GM12878 (cell line): ENCODE data around the gene ABR. TPM values are rescaled to one million over a fixed set of nuclear protein-coding genes. Genes with fewer than 3 reads are reported as not detected.

Experiments
- ATAC-seq: fragments of 200-7000 bp; cut with Tn5 transposase; 3 replicates; pipeline ENCODE4 v1.9.1; 2020; ENCODE audit warnings: mild to moderate bottlenecking, moderate library complexity
- BruUV-seq: library from RNA; stranded (reverse); fragments of 400-500 nt; replicated peaks from 2 replicates; lab custom pipeline; 2021; lab: Mats Ljungman, UMichigan
- CTCF ChIA-PET: fragments of 300-600 bp; sonication (Branson Sonifier 250); formaldehyde crosslinking; extraction: SDS; loops from one replicate; lab custom pipeline; 2021; ENCODE audit warnings: inconsistent platforms; lab: Yijun Ruan, JAX
- POLR2A ChIA-PET: fragments of 350-600 bp; formaldehyde crosslinking; extraction: SDS; loops from one replicate; lab custom pipeline; 2021; ENCODE audit warnings: inconsistent platforms; lab: Charles Lee
- RAD21 ChIA-PET: fragments of 300-600 bp; sonication (Branson Sonifier 250); formaldehyde crosslinking; loops from one replicate; lab custom pipeline; 2023; ENCODE audit warnings: antibody characterized with exemption; ENCODE audit not compliant: unreplicated experiment; lab: Charles Lee
- SMC1A ChIA-PET: fragments of 300-600 bp; sonication (Branson Sonifier 250); formaldehyde crosslinking; loops from one replicate; lab custom pipeline; 2023; ENCODE audit not compliant: unreplicated experiment, uncharacterized antibody; lab: Charles Lee
- DNase-seq: peaks from one replicate; pipeline ENCODE4 v3.0.0-alpha.2; 2011; ENCODE audit warnings: low read depth, low spot score
- FAIRE-seq: peaks from 3 replicates; lab custom pipeline; 2011; peaks lifted over from hg19 to GRCh38; lab: Jason Lieb, UNC
- H2AFZ ChIP-seq: 2 replicates; pipeline ENCODE4 v1.6.0; 2011; ENCODE audit warnings: low read depth, low read length, control low read depth; ENCODE audit not compliant: control insufficient read depth
- H3K27ac ChIP-seq: 2 replicates; pipeline ENCODE4 v1.5.1; 2011; ENCODE audit warnings: control low read depth; ENCODE audit not compliant: control insufficient read depth, insufficient read depth
- H3K27me3 ChIP-seq, 2 experiments: replicated peaks in 1 of 2; 2 replicates each; pipeline versions ENCODE4 v1.6.0 to v1.6.1; 2011; ENCODE audit warnings: low read length in 1 of 2; ENCODE audit not compliant: control insufficient read depth in 2 of 2, insufficient read depth in 2 of 2
- H3K36me3 ChIP-seq, 2 experiments: 2 replicates each; pipeline ENCODE4 v1.5.1; 2011; ENCODE audit warnings: low read length in 1 of 2; ENCODE audit not compliant: control insufficient read depth in 2 of 2, insufficient read depth in 2 of 2
- H3K4me1 ChIP-seq: 2 replicates; pipeline ENCODE4 v1.6.1; 2011; ENCODE audit warnings: mild to moderate bottlenecking, low read length, moderate library complexity, mixed read lengths; ENCODE audit not compliant: control insufficient read depth, insufficient read depth
- H3K4me2 ChIP-seq: 2 replicates; pipeline ENCODE4 v1.6.0; 2011; ENCODE audit warnings: control low read depth; ENCODE audit not compliant: control insufficient read depth, insufficient read depth
- H3K4me3 ChIP-seq: fragments of 200-600 bp; sonication (generic); 2 replicates; pipeline ENCODE4 v1.5.1; 2016
- H3K79me2 ChIP-seq: 2 replicates; pipeline ENCODE4 v1.6.0; 2011; ENCODE audit warnings: low read length; ENCODE audit not compliant: control insufficient read depth, insufficient read depth
- H3K9ac ChIP-seq: 2 replicates; pipeline ENCODE4 v1.8.0; 2011; ENCODE audit warnings: low read length, control low read depth, mixed read lengths; ENCODE audit not compliant: control insufficient read depth, insufficient read depth
- H3K9me3 ChIP-seq: replicated peaks from 3 replicates; pipeline ENCODE4 v1.5.1; 2011; ENCODE audit warnings: mild to moderate bottlenecking, low read length; ENCODE audit not compliant: control insufficient read depth, insufficient read depth
- H4K20me1 ChIP-seq: 2 replicates; pipeline ENCODE4 v1.6.0; 2011; ENCODE audit not compliant: control insufficient read depth, insufficient read depth
- CHD4 ChIP-seq: fragments of 200-600 bp; sonication (generic); IDR thresholded peaks from 2 replicates; pipeline ENCODE4 v1.6.1; 2016; ENCODE audit warnings: mild to moderate bottlenecking
- FOS ChIP-seq: IDR thresholded peaks from 3 replicates; pipeline ENCODE4 v1.6.1; 2011; ENCODE audit warnings: borderline replicate concordance; ENCODE audit not compliant: insufficient read length; ENCODE audit errors: extremely low read depth
- HCFC1 ChIP-seq: fragments of 150-350 bp; IDR thresholded peaks from 2 replicates; pipeline ENCODE4 v1.6.1; 2014; ENCODE audit warnings: low read length
- POLR2AphosphoS5 ChIP-seq: IDR thresholded peaks from 2 replicates; pipeline ENCODE4 v1.6.1; 2011; ENCODE audit warnings: mild to moderate bottlenecking, low read length, inconsistent platforms
- POU2F2 ChIP-seq: IDR thresholded peaks from 3 replicates; pipeline ENCODE4 v1.6.1; 2011; ENCODE audit warnings: low read depth, mild to moderate bottlenecking, low read length, borderline replicate concordance
- RCOR1 ChIP-seq: conservative IDR thresholded peaks from 2 replicates; pipeline ENCODE4 v1.6.1; 2012; ENCODE audit warnings: low read depth, low read length, improper control_type of control experiment
- SRF ChIP-seq, 2 experiments: IDR thresholded peaks; 2 replicates each; pipeline ENCODE4 v1.6.1; 2011; ENCODE audit warnings: low read depth in 2 of 2, low read length in 2 of 2, mild to moderate bottlenecking in 1 of 2, moderate library complexity in 1 of 2
- TARDBP ChIP-seq: IDR thresholded peaks from 2 replicates; pipeline ENCODE4 v1.6.1; 2016; ENCODE audit warnings: borderline replicate concordance
- TCF3 ChIP-seq: IDR thresholded peaks from 2 replicates; pipeline ENCODE4 v1.6.1; 2012; ENCODE audit warnings: low read depth, mild to moderate bottlenecking, low read length, borderline replicate concordance; ENCODE audit not compliant: insufficient read depth
- WGBS: methylation state at CpG from one replicate; pipeline ENCODE4 v1.1.6; 2016; ENCODE audit warnings: low lambda C conversion rate; ENCODE audit not compliant: insufficient replicate concordance, insufficient coverage; ENCODE audit errors: missing lambda C conversion rate; 5-methylcytosine and 5-hydroxymethylcytosine counted together
- in situ Hi-C: fragments of 300-500 bp; cut with MboI; formaldehyde crosslinking; loops from 9 replicates; pipeline ENCODE4 v1.14.3; 2018; ENCODE audit warnings: mixed read lengths
- intact Hi-C: fragments of 100-400 bp; cut with micrococcal nuclease; formaldehyde crosslinking; loops from one replicate; pipeline ENCODE4 v1.14.2; 2022; ENCODE audit not compliant: unreplicated experiment
- polyA plus RNA-seq, 11 experiments: library from polyadenylated mRNA; depleted of rRNA in 4 of 11; unstranded in 6 of 11; stranded (reverse) in 5 of 11; fragments of >200 nt; fragmentation: Nextera tagmentation in 4 of 11; fragmentation: Illumina TruSeq in 1 of 11; extraction: Ambion mirVana in 4 of 11; extraction: Trizol in 1 of 11; gene quantifications; 1 replicate in 1 of 11; 2 replicates in 10 of 11; pipeline versions ENCODE4 v1.2.1 to v1.2.3, GENCODE V29; 2011 to 2016; ENCODE audit warnings: inconsistent platforms in 2 of 11, missing spikeins in 2 of 11, low read depth in 1 of 11
- total RNA-seq, 4 experiments: library from RNA; depleted of rRNA in 3 of 4; stranded (reverse); fragments of >200 nt in 3 of 4; fragmentation: Illumina TruSeq in 1 of 4; extraction: Trizol in 1 of 4; gene quantifications; 2 replicates each; pipeline versions ENCODE4 v1.2.1 to v1.2.3, GENCODE V29; 2013 to 2021
- TF ChIP-seq, protein P1 (sequence below): fragments of 450-650 bp; IDR thresholded peaks from 2 replicates; pipeline ENCODE4 v1.6.1; 2016; ENCODE audit warnings: mild to moderate bottlenecking
- TF ChIP-seq, protein P2 (sequence below): fragments of 450-650 bp; IDR thresholded peaks from 2 replicates; pipeline ENCODE4 v1.6.1; 2017; ENCODE audit warnings: mild to moderate bottlenecking
- TF ChIP-seq, protein P3 (sequence below): fragments of 450-650 bp; IDR thresholded peaks from 2 replicates; pipeline ENCODE4 v1.6.1; 2014; ENCODE audit warnings: mild to moderate bottlenecking

Gene ABR
- total and polyA plus RNA-seq, 10 of the 15 experiments (the other 5 are each of a cell fraction or from before 2014, with no cell fraction given), result 1.4 to 112 (median 30.0) TPM

GRCh38 chr17:1202291-1202690 is 22.5 kb upstream of the ABR start:
- H4K20me1 ChIP-seq, result no peaks in the 10 kb centered on the region
- H3K27ac ChIP-seq, result peak overlapping the region; percentile 42
- H3K9me3 ChIP-seq, result no peaks in the 10 kb centered on the region; the same call in 1 of the 3 replicates
- H3K9ac ChIP-seq, result peak overlapping the region; percentile 7; the same call in 1 of the 2 replicates
- peaks cover 37% of the 10 kb centered on the region for H3K79me2 ChIP-seq
- ChIA-PET RAD21 (interaction anchor here (1.1 to 1.5 kb wide), 2 partner anchors 25 to 27 kb away, joined by 3 to 4 read pairs; no protein-coding TSS in a partner anchor), POLR2A (interaction anchor here (0.8 kb wide), 1 partner anchor 10 kb away, joined by 3 read pairs; no protein-coding TSS in a partner anchor), CTCF (interaction anchor here (1.6 to 7.0 kb wide), 3 partner anchors 11 to 27 kb away, joined by 6 to 138 read pairs (median 41); no protein-coding TSS in a partner anchor), SMC1A (interaction anchor here (1.2 to 3.9 kb wide), 4 partner anchors 11 to 27 kb away, joined by 3 to 23 read pairs (median 13); no protein-coding TSS in a partner anchor)
- H3K4me3 ChIP-seq, result peak overlapping the region; percentile 38; the same call in 1 of the 2 replicates
- H2AFZ ChIP-seq, result no peak overlapping the region
- intact Hi-C loops, result no loop called here
- H3K4me2 ChIP-seq, result peak overlapping the region; percentile 59
- in situ Hi-C loops, result no loop called here
- BruUV-seq, result TSS peak; percentile 38
- FAIRE-seq, result no peak
- H3K4me1 ChIP-seq, result peaks cover 70% of the 10 kb centered on the region
- 36% methylated on average over 5 of the region's 5 CpGs for WGBS
- ATAC-seq, result no peak
- TF ChIP-seq POU2F2 (no peak), TCF3 (no peak), RCOR1 (no peak), HCFC1 (no peak), TARDBP (no peak), SRF (IDR thresholded peaks at IDR 0.05; ENCODE audit: low read depth in 2 of 2, low read length in 2 of 2) (no peak), POLR2AphosphoS5 (no peak), CHD4 (no peak), FOS (no peak)
- TF ChIP-seq, protein P1, sequence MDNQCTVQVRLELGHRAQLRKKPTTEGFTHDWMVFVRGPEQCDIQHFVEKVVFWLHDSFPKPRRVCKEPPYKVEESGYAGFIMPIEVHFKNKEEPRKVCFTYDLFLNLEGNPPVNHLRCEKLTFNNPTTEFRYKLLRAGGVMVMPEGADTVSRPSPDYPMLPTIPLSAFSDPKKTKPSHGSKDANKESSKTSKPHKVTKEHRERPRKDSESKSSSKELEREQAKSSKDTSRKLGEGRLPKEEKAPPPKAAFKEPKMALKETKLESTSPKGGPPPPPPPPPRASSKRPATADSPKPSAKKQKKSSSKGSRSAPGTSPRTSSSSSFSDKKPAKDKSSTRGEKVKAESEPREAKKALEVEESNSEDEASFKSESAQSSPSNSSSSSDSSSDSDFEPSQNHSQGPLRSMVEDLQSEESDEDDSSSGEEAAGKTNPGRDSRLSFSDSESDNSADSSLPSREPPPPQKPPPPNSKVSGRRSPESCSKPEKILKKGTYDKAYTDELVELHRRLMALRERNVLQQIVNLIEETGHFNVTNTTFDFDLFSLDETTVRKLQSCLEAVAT, result no peak
- TF ChIP-seq, protein P2, sequence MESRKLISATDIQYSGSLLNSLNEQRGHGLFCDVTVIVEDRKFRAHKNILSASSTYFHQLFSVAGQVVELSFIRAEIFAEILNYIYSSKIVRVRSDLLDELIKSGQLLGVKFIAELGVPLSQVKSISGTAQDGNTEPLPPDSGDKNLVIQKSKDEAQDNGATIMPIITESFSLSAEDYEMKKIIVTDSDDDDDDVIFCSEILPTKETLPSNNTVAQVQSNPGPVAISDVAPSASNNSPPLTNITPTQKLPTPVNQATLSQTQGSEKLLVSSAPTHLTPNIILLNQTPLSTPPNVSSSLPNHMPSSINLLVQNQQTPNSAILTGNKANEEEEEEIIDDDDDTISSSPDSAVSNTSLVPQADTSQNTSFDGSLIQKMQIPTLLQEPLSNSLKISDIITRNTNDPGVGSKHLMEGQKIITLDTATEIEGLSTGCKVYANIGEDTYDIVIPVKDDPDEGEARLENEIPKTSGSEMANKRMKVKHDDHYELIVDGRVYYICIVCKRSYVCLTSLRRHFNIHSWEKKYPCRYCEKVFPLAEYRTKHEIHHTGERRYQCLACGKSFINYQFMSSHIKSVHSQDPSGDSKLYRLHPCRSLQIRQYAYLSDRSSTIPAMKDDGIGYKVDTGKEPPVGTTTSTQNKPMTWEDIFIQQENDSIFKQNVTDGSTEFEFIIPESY, result no peak
- TF ChIP-seq, protein P3, sequence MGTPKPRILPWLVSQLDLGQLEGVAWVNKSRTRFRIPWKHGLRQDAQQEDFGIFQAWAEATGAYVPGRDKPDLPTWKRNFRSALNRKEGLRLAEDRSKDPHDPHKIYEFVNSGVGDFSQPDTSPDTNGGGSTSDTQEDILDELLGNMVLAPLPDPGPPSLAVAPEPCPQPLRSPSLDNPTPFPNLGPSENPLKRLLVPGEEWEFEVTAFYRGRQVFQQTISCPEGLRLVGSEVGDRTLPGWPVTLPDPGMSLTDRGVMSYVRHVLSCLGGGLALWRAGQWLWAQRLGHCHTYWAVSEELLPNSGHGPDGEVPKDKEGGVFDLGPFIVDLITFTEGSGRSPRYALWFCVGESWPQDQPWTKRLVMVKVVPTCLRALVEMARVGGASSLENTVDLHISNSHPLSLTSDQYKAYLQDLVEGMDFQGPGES, result no peak
- no peaks in the 10 kb centered on the region for H3K27me3 ChIP-seq
- DNase-seq, result no peak
- peaks cover 0 to 3% of the 10 kb centered on the region in 2 experiments; a peak in 2 of 4 replicates for H3K36me3 ChIP-seq
